Bone marrow (tissue), 2 donors: ENCODE measurements around the gene SHC3.

Source experiments
- DNase-seq, 2 donors: peaks; one replicate each; lab custom pipeline; 2025; lab: John Stamatoyannopoulos, UW

The SHC3 gene

GRCh38 chr9:89106224-89106851 is 72.3 kb downstream of the SHC3 start:
- no peak for DNase-seq

- DNase-seq, result no peak
These were observed 73.8 kb downstream of the SHC3 start for GRCh38 chr9:89104821-89105220.

GRCh38 chr9:89097219-89097618 is 81.4 kb downstream of the SHC3 start:
- no peak for DNase-seq

GRCh38 chr9:89096807-89097206 is 81.8 kb downstream of the SHC3 start:
- no peak for DNase-seq

- DNase-seq, result no peak
These were observed 82.7 kb downstream of the SHC3 start for GRCh38 chr9:89095761-89096528.

GRCh38 chr9:89093201-89093975 is 85.2 kb downstream of the SHC3 start:
- no peak for DNase-seq

- no peak for DNase-seq
These were observed 89.4 kb downstream of the SHC3 start for GRCh38 chr9:89089176-89089575.

- no peak for DNase-seq
These were observed 95.0 kb downstream of the SHC3 start for GRCh38 chr9:89083626-89084025.

GRCh38 chr9:89080193-89080592 is 98.4 kb downstream of the SHC3 start:
- no peak for DNase-seq

GRCh38 chr9:89079391-89079790 is 99.2 kb downstream of the SHC3 start:
- no peak for DNase-seq

- DNase-seq, result no peak
These were observed 99.8 kb downstream of the SHC3 start for GRCh38 chr9:89078860-89079259.

GRCh38 chr9:89078421-89078820 is 100.2 kb downstream of the SHC3 start:
- no peak for DNase-seq

GRCh38 chr9:89077519-89077918 is 101.1 kb downstream of the SHC3 start:
- no peak for DNase-seq

- no peak for DNase-seq
These were observed 105.2 kb downstream of the SHC3 start for GRCh38 chr9:89073397-89073796.

GRCh38 chr9:89071591-89071990 is 107.0 kb downstream of the SHC3 start:
- DNase-seq, result no peak

GRCh38 chr9:89066835-89067234 is 111.8 kb downstream of the SHC3 start:
- no peak for DNase-seq

- DNase-seq, result no peak
These were observed 112.7 kb downstream of the SHC3 start for GRCh38 chr9:89065921-89066320.

GRCh38 chr9:89060790-89061189 is 117.8 kb downstream of the SHC3 start:
- DNase-seq, result no peak

- no peak for DNase-seq
These were observed 118.6 kb downstream of the SHC3 start for GRCh38 chr9:89059925-89060506.

- DNase-seq, result no peak
These were observed 119.7 kb downstream of the SHC3 start for GRCh38 chr9:89058906-89059305.

- no peak for DNase-seq
These were observed 123.6 kb downstream of the SHC3 start for GRCh38 chr9:89054865-89055495.

- DNase-seq, result no peak
These were observed 125.3 kb downstream of the SHC3 start for GRCh38 chr9:89053301-89053700.
